Nephron (organoid): ENCODE measurements around the gene DDX21.
A peak's percentile ranks its signal among the peaks of the same experiment; 100 is the strongest.

Source experiments
- H3K27ac Mint-ChIP-seq, 3 experiments: 2 replicates each; pipeline ENCODE4 v1.8.0; 2020; ENCODE audit warnings: mixed read lengths in 3 of 3, mild to moderate bottlenecking in 2 of 3, moderate library complexity in 1 of 3
- H3K27me3 Mint-ChIP-seq: 2 replicates; pipeline ENCODE4 v1.8.0; 2021; ENCODE audit warnings: low read depth, mild to moderate bottlenecking, moderate library complexity, mixed read lengths
- H3K36me3 Mint-ChIP-seq: 2 replicates; pipeline ENCODE4 v1.8.0; 2020; ENCODE audit warnings: low read depth, mixed read lengths
- H3K4me1 Mint-ChIP-seq: 2 replicates; pipeline ENCODE4 v1.8.0; 2020; ENCODE audit warnings: mixed read lengths
- H3K4me3 Mint-ChIP-seq, 3 experiments: 2 replicates each; pipeline ENCODE4 v1.8.0; 2020; ENCODE audit warnings: mild to moderate bottlenecking in 3 of 3, mixed read lengths in 3 of 3, moderate library complexity in 2 of 3
- H3K9me3 Mint-ChIP-seq: 2 replicates; pipeline ENCODE4 v1.8.0; 2020; ENCODE audit warnings: mixed read lengths
- CTCF ChIP-seq, 3 experiments: fragments of 200-600 bp; sonication (generic); IDR thresholded peaks; one replicate each; pipeline ENCODE4 v1.5.0; 2021; ENCODE audit warnings: antibody characterized with exemption in 3 of 3; ENCODE audit not compliant: unreplicated experiment in 3 of 3

Gene DDX21

GRCh38 chr10:68981074-68981473, 25.1 kb downstream of the DDX21 start:
- Mint-ChIP-seq H3K4me1 (no peaks in the 10 kb centered on the region), H3K4me3 (no peak overlapping the region), H3K36me3 (peaks cover 54% of the 10 kb centered on the region), H3K27me3 (no peaks in the 10 kb centered on the region), H3K9me3 (no peaks in the 10 kb centered on the region), H3K27ac (no peak overlapping the region)
- TF ChIP-seq CTCF (IDR thresholded peaks at IDR 0.05; ENCODE audit: unreplicated experiment in 3 of 3), result peak in 1 of 3 experiments; percentile 9

- Mint-ChIP-seq H3K27ac (no peak overlapping the region), H3K27me3 (no peaks in the 10 kb centered on the region), H3K4me1 (no peaks in the 10 kb centered on the region), H3K4me3 (no peak overlapping the region), H3K9me3 (no peaks in the 10 kb centered on the region), H3K36me3 (peaks cover 42% of the 10 kb centered on the region)
- no peak for TF ChIP-seq CTCF (IDR thresholded peaks at IDR 0.05; ENCODE audit: unreplicated experiment in 3 of 3)
Observed at GRCh38 chr10:68982389-68982788, 26.4 kb downstream of the DDX21 start.

GRCh38 chr10:68987611-68988010, 31.6 kb downstream of the DDX21 start:
- peak overlapping the region; percentile 93 to 98 (median 97) for H3K4me3 Mint-ChIP-seq
- no peaks in the 10 kb centered on the region for H3K27me3 Mint-ChIP-seq
- peaks cover 15% of the 10 kb centered on the region for H3K36me3 Mint-ChIP-seq
- no peak for TF ChIP-seq CTCF (IDR thresholded peaks at IDR 0.05; ENCODE audit: unreplicated experiment in 3 of 3)
- H3K27ac Mint-ChIP-seq, result no peak overlapping the region
- peaks cover 15% of the 10 kb centered on the region for H3K4me1 Mint-ChIP-seq
- no peaks in the 10 kb centered on the region for H3K9me3 Mint-ChIP-seq

- TF ChIP-seq CTCF (IDR thresholded peaks at IDR 0.05; ENCODE audit: unreplicated experiment in 3 of 3), result peak; percentile 37 to 58 (median 47)
- H3K4me3 Mint-ChIP-seq, result peak within 1 kb of the TSS; percentile 93 to 98 (median 97)
- no peaks in the 10 kb centered on the region for H3K27me3 Mint-ChIP-seq
- H3K9me3 Mint-ChIP-seq, result no peaks in the 10 kb centered on the region
- H3K4me1 Mint-ChIP-seq, result peaks cover 23% of the 10 kb centered on the region
- H3K27ac Mint-ChIP-seq, result peak within 1 kb of the TSS; percentile 78 to 95 (median 94)
- H3K36me3 Mint-ChIP-seq, result peaks cover 9% of the 10 kb centered on the region
Observed at GRCh38 chr10:68988530-68989316, 32.8 kb downstream of the DDX21 start, which contains the start of gene KIFBP. TSS of gene KIFBP (plus strand) at chr10:68988803. CDS start at chr10:68988833, 30 bp downstream.

- H3K27ac Mint-ChIP-seq, result peak overlapping the region; percentile 49 to 95 (median 93)
- H3K36me3 Mint-ChIP-seq, result peaks cover 4% of the 10 kb centered on the region
- peaks cover 23% of the 10 kb centered on the region for H3K4me1 Mint-ChIP-seq
- no peaks in the 10 kb centered on the region for H3K9me3 Mint-ChIP-seq
- H3K4me3 Mint-ChIP-seq, result peak overlapping the region; percentile 93 to 98 (median 97)
- H3K27me3 Mint-ChIP-seq, result no peaks in the 10 kb centered on the region
- no peak for TF ChIP-seq CTCF (IDR thresholded peaks at IDR 0.05; ENCODE audit: unreplicated experiment in 3 of 3)
Observed at GRCh38 chr10:68989317-68989990, 33.5 kb downstream of the DDX21 start.
